Eye (tissue), 1 donor: ENCODE measurements around the gene POU4F1.

Source experiments
- DNase-seq: peaks from one replicate; pipeline ENCODE4 v3.0.0-alpha.2; 2015

The POU4F1 gene

DNA sequence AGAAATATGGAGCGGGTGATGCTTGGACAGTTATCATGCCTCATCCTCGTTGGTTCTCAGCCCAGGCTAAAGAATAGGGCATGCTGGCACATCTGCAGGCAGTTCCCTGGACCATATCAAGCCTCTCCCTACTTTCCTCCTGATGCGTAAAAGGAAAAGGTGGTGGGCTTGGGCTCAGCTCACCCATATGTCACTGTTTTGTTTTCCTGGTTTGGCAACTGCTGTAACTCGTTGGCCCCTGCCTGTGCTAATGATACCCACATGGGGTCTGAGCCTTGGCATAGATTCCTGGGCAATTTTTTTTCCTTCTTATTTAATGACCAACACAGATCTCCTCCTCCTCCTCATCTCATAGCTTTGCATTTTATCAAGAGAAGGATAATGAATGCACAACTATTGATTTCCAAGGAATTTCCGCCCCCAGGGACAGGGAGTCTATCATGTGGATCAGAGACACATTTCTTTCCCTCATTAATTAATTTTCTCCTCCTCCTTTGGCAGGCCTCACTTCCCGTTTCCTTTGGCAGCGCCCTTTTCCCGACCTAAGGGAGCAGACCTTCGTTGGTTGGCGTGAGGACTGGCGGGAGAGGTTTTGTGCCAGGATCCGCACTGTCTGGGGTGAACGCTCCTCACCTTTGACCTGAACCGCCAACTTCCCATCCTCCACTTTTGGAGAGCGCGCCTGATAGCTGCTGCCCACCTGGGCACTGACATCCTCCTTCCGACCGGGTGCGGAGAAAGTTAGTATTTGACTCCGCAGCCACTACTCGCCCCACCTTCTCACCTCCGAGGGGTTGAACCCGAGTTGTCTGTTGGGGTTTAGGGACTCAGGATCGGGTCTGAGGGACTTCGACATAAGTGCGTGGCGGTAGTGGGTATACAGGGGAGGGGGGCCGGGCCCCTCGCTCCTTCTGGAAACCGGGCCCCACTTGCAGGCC lies 3.4 kb upstream of the POU4F1 start:
- DNase-seq = peak; percentile 62

DNA sequence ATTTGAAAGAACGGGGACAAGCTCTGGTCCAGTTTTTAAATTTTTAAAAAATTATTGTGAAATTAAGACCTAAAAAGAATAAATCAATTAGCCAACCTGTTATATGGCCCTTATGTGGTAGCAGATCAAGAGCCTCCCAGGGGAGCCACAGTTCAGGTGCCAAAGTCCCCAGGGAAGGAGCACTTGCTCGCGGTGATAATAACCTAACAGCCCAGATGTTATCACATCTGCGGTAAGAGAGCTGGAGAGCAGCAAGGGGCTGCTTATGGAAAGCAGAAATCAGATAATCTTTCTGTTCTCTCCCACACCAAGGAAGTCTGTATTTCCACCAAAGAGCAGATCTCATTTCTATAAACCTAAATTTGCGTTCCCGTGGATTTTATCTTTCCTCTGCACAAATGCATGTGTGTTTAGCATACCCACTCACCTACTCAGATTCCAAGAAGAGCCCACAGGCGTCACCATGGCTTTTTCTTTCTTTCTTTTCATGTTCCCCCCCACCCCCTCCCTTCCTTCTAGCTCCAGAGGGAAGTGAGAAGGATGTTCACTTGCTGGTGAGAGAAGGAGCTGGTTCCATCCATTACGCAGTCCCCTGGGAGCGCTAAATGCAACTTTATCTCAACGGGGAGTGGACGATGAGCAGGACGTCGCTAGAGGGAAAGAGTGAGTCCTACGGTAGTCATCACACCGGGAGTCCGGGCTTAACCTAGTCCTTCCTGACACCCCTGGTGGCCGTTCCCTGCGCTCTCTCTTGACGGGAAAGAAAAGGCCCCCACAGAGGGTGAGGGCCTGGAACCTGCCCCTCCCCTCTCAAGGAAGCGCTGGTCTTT lies 1.6 kb upstream of the POU4F1 start:
- DNase-seq = peak; percentile 78

DNA sequence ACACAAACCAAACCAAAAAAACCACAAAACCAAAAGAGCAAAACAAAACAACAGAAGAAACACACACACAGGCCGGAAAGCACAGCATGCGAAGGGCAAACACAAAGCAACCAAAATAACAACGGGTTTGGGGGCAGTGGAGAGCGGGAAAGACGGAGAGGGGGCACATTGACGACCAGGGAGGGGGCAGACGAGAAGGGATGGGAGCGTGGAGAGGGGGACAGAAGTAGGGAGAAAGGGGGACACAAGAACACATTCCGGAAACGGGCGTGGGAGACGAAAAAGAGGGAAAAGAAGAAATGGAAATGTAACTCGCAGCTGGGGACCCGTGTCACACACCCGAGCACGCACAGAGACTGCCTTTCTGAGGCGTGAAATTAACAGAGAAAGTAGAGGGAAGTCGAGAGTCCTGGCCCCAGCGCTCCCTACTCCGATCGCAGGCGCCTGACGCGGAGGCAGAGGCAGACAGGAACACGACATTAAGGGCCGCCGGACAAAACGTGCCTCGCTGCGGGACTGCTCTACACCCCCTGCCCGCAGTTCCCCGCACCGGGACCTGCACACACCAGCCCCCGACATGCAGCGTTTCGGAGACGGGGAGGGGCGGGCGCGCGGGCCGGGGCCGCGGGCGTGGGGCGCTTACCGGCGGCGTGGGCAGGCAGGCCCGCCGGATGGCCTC lies 652 bp downstream of the POU4F1 start:
- DNase-seq = peak; percentile 76

DNA sequence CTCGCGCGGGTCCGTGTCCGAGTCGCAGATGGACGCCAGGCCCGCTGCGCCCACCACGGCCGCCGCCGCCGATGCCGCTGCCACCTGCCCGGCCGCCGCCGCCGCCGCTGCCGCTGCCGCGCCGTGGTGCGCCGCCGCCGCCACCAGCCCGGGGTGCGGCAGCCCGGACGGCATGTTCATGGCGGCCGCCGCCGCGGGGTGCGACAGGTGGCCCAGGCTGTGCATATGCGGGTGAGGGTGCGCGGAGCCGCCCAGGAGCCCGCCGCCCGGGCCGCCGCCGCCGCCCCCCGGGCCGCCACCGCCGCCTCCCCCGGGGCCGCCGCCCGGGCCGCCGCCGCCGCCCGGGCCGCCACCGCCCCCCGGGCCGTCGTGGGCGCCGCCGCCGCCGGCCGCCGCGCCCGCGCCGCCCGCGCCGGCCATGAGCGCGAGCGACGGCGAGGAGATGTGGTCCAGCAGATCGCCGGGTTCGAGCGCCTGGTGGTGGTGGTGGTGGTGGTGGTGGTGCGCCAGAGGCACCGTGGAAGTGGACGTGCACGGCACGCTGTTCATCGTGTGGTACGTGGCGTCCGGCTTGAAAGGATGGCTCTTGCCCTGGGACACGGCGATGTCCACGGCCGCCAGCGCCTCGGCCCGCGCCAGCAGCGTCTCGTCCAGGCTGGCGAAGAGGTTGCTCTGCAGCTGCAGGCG lies 1.3 kb downstream of the POU4F1 start:
- no peak for DNase-seq

DNA sequence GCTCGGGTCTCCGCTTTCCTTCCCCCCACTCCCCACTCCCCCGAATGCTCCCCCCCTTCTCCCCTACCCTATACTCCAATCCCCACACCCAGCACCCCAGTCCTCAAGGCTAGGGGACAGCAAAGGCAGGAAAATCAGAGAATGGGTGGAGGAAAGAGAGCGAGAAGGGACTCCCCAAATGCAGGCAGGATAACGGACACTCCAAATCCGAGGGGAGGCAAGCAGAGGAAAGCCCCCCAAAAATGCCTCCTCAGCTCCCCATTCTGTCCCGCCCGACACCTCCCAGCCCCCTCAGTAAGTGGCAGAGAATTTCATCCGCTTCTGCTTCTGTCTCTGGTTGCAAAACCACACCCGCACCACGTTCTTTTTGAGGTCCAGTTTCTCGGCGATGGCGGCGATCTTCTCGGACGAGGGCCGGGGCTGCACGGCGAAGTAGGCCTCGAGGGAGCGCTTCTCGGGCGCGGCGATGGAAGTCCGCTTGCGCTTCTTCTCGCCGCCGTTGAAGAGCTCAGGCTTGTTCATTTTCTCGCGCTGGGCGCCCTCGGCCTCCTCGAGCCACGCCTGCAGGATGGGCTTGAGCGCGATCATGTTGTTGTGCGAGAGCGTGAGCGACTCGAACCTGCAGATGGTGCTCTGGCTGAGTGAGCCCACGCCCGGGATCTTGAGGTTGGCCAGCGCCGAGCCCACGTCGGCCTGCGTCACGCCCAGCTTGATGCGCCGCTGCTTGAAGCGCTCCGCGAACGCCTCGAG lies 2.1 kb downstream of the POU4F1 start:
- DNase-seq = peak; percentile 83

DNA sequence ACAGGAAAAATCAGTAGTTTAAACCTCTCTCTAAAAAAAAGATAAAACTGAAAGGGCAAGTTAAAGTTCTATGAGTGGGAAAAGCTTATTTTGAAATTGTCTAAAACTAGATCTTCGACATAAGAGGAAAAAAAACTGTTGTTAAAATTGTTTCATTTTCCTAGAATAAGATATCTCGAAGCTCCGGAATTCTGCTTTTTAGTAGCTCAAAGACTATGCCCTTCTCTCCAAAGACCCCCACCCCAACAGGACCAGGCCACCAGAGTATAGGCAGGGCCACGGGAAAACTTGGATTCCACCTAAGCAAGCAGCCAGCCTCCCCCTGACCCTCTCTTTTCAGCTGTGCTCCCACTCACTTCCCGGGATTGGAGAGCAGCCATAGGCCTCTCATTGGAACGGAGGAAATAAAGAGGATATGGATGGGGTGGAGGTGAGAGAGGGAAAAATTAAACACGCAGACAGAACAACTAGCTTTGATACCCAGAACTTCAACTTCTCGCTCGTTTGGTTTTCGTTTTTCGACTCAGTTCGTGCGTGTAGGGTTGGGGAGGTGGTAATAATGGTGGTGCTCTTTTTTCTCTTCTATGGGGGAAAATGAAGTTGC lies 3.0 kb downstream of the POU4F1 start:
- DNase-seq = no peak

DNA sequence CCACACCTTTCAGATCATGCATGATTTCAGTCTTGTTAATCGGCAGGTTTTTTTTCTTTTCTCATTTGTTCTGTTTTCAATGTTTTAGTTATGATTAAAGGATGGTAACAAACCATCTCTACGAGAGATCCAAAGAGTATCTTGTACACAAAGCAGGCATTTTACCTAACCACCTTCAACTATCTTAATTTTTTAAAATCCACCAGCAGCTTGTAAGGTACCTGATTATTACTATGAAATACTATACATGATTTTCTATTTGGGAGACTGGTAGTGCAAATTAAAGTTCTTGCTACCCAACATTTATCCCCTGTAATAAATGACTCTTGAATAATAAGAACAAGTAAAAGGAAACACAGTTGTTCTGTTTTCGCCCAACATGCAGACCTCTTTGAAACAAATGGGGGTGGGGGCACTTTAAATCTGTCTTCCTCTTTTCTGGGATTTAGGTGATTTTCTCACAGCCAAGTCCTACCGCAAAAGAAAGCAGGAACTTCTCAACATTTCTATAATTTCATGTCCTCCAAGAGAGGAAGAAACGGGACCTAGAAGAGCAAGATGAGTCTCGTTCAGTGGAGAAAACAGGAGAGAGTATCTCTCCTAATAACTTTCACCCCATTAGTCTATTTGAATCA lies 3.6 kb downstream of the POU4F1 start:
- peak; percentile 72 for DNase-seq

DNA sequence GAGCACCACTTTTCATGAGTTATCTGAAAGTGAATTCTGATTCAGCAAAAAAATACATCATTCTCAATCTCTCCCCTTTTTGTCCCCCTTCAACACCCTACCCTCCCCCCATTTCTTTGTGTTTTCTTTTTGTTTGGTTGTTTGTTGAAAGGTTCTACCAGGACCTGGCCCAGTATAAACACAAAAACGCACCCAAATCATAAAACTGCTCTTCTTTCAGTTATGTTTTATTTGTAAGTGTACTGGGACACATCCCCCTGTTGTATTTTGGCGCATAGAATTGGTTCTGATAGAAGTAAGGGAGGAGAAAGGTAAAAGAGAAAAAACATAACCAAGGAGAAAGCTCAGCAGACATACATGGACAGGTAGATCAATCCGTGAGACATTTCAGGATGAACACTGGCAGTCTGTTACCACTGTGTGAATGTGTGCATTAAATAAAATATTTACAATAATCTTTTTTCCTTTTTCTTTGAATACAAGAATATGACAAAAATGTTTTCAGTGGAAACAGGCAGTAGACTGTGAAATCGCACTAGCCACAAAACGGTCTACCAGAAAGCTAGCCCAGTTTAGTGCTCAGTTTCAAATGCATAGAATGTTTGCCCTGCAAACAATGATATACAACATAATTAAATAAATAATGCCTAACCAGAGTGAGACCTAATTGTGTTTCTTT lies 4.2 kb downstream of the POU4F1 start:
- peak; percentile 64 for DNase-seq

DNA sequence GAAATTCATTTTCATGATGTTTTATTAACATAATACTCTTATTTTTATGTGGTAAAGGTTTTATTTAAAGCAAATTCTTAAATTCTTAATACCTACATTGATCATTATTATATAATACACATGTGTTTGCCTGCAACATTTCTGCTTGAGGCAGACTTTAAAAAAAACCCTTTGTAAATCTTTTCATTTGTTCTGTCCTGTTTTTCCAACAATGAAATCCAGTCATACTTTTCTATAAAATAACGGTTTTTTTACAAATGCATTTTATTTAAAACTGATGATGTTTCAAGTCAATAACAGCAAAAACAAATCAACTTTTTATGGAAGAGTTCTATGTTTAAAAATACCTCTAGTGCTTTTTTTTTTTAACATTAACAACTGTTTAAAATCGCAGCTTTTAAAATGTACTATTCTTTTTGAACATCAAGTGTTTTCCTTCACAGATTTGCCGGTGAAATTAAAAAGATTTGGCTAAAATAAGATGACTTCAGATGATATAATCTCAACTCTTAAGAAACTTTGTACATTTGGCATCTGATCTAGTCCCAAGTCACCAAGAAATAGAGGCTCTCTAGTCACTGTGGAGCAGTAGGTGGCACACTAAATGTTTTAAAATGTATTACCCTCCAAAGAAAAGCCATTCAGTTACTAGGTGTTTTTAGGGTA lies 5.1 kb downstream of the POU4F1 start:
- peak; percentile 54 for DNase-seq

DNA sequence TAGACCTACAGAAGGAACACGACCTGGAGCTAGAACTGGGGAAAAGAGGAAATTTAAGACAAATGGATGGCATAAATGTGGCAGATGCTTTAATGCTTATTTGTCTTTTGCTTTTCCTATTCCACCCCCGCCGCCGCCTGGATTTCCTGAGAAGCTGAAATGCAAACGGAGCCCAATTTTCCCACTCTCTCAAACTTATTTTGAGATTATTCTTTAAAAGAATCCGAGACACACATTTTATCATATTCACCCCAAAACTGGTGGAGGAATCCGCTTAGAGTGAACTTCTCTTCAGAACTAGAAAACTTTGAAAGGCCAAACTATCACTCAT lies 5.8 kb downstream of the POU4F1 start:
- DNase-seq = no peak

DNA sequence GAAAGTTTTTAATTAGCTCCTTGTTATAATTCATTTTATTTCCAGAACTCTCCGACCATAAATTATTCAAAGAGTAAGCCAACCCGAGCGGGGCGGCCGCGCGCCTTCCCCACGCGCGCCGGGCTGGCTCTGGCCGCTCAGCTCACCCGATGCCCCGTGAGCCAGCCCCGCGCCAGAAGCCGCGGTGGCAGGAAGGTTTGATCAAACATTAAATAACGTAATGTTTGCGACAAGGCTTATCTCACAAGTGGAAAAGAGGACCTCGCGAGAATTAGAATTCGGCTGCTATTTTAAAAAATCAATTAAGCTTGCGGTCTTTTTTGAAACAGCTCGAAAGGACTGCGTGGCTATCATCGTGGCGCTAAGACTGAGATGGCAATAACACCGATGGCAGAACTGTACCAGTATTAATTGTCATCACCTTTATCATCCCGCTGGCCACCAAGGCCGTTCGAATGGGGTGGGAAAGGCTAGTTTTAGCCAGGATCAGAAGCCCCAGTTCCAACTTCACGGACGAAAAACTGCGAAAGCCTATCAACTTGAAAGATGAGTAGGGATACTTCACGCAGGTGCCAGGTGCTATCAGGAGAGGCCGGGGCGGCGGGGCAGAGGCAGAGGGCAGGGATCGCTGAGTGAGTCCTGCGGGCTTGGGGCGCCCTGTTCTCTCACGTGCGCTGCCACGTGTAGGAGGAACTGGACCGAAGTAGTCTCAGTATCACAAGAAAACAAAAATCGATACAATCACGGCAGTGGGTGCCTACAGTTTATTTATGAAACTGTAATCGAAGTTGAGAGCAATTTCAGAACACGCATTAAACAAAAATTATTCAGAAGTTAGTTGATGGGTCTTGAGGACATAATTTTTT lies 6.4 kb downstream of the POU4F1 start:
- DNase-seq = peak; percentile 76

DNA sequence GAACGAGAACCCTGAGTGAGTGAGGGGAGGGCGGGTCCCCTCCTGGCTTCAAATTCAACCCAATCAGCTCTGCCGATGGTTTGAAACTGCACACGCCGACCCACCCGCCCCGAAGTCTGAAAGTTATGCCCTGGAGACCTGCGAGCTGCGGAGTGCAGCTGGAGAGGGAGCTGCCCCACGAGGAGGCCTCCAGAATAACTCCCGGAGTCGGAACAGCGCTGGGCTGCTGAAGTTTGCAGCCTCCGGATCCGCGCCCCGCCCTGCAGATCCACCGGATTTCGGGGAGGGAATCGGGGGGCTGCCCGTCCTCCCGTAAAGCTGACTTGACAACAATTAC lies 7.0 kb downstream of the POU4F1 start:
- no peak for DNase-seq

DNA sequence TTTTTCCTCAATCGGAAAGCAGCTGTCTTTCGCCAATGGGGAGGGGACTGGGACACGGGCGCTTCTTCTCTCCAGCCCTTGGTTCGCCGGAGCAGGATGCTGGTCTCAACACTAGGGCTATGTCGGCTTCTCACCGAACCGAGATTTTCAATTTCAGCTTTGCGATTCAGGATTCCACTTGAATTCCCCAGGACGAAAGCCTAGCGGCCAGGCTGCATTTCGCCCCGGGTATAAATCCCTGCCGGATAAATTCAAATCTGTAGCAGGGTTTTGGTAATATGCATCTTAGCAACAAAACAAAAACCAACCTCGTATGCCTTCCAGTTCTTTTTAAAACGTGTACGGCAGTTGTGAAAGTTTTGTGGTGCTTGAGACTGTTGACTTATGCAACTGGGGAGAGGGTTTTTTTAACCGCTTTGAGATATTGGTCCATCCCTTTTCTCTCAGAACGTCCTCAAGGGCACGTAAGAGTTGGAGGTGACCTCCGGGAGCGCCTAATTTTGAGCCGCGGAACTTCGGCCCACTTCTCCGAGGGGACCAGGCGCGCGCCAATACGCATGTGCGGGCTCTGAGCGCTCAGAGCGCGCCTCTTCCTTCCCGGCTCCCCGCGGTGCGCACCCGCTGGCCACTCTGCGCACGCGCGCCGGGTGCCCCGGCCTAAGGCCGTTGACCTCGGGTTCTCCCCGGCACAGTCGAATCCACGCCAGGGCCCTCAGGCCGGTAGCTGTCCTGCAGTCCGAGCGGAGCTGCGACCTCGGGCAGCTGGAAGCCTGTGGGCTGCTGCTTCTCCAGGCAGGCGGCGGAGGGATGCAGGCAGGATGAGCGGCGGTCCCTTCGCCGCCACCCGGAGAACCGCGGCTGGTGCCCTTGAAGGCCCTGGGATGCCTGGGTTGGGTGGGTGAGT lies 7.6 kb downstream of the POU4F1 start:
- DNase-seq = peak; percentile 73

DNA sequence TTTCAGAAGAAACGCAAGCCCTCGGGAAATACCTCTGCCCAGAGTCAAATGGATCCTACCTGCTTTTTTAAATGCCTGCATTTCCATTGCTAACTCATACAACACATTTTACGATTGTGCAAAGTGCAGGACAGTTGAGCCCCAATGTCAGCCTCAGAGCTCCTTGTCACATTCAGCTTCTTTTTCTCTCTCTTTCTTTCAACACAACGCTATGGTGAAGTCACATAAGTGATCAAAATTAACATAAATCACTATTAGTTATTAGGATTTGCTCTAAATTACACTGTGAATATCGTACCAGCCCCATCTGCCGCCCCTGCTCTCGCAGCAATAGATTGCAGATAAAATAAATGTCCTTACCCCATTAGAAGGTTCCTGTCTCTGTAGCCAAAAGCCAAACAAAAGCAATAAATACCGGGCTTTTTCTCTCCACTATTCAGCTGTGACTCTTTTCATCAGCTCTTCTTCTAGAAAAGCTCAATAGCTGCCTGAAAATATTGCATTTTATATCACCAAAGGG lies 8.8 kb downstream of the POU4F1 start:
- DNase-seq = peak; percentile 58

DNA sequence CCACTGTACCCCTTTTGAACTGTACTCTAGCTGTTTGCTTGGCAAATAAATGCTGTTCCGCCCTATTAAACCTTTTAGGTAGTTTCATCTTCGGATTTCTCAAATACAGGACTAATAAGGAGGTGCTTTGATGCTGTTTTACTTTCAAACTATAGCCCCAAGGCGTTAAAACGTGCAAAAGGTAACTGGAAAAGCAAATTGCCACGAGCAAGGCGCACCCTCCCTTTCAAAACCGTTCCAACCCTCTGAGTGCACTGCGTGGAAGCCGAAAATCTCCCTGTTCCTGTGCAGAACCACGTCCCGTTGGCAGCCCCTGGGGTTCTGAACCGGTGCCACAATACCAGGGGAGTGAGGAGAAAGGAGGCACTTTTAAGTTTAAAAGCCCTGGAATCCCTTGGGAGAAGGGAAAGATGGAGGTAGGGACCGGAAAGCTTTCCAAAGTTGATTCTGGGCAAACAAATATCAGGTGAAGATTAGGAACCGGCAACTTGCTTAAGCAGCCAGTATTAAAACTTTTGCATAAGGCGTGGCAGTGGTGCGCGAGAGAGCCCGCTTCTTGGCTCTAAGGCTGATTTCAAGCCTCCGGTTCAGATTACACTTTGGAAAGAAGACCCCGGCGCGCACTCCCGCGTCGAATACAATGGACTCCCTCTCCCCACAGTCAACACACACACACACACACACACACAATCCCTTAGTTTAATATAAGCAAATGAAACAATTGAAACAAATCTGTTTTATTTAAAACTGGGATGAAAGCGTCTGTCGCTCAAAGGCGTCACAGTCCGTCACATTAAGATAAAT lies 9.5 kb downstream of the POU4F1 start:
- peak; percentile 59 for DNase-seq

DNA sequence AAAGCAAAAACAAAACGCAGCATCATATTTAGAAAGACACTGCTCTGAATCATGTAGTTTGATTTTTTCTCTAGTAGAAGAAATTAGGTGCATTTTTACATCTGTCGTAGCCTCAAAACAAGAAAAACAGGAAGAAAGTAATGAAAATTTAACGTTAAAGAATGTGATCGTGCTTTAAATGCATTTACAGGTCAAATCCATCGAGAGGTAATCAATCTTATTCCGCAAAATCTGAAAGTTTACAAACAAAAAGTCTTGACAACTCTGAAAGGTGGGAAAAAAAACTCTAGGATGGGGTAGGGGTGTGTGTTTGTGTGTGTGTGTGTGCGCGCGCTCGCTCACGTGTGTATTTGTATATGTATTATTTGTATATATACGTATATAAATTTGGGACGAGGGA lies 10.2 kb downstream of the POU4F1 start:
- no peak for DNase-seq

DNA sequence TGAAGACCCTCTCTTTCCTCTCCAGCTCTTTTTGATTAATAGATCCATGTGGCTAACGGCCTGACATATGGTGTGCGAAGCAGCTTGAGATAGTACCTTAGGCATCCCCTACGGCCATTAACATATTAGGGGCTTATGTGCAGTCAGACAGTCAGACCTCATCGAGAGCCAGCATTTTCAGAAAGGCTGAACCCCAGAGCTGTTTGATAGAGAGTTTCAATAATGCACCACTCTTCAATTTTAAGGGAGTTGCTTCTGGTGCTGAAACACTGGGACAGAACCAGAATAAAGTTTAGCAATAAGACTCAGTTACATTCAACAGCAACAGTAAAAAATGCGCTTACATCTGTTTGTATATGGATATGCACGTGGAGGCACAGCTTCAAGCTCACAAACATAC lies 10.8 kb downstream of the POU4F1 start:
- DNase-seq = peak; percentile 75
